Activated B cell treated with CpG ODN at 0.5 μM for 24 hours (primary cell): ENCODE measurements around the gene PLEKHG3. TPM values are rescaled to one million over a fixed set of nuclear protein-coding genes. Genes with fewer than 3 reads are reported as not detected.

ENCODE experiments used
- ATAC-seq: fragments of 200-7000 bp; cut with Tn5 transposase; one replicate; pipeline ENCODE4 v1.10.0; 2021; ENCODE audit warnings: low read depth, mild to moderate bottlenecking, moderate library complexity
- CTCF ChIA-PET: fragments of 350-600 bp; sonication (Branson Sonifier 250); formaldehyde crosslinking; loops from one replicate; lab custom pipeline; 2021; ENCODE audit warnings: antibody characterized with exemption; lab: Charles Lee
- POLR2A ChIA-PET: fragments of 350-600 bp; sonication (Branson Sonifier 250); formaldehyde crosslinking; loops from one replicate; lab custom pipeline; 2021; ENCODE audit warnings: antibody characterized with exemption; lab: Charles Lee
- DNase-seq: peaks from one replicate; pipeline ENCODE4 v3.0.0; 2022
- H3K27ac Mint-ChIP-seq: one replicate; pipeline ENCODE4 v1.8.0; 2020; ENCODE audit warnings: mixed read lengths
- H3K27me3 Mint-ChIP-seq: one replicate; pipeline ENCODE4 v1.8.0; 2021; ENCODE audit warnings: mixed read lengths
- H3K36me3 Mint-ChIP-seq: one replicate; pipeline ENCODE4 v1.8.0; 2021; ENCODE audit warnings: low read depth, mixed read lengths
- H3K4me1 Mint-ChIP-seq: one replicate; pipeline ENCODE4 v1.8.0; 2021; ENCODE audit warnings: mixed read lengths
- H3K4me3 Mint-ChIP-seq: one replicate; pipeline ENCODE4 v1.8.0; 2020; ENCODE audit warnings: mild to moderate bottlenecking, mixed read lengths
- H3K9me3 Mint-ChIP-seq: one replicate; pipeline ENCODE4 v1.8.0; 2020; ENCODE audit warnings: mixed read lengths
- intact Hi-C: fragments of 100-400 bp; cut with micrococcal nuclease; formaldehyde crosslinking; loops from one replicate; pipeline ENCODE4 v1.15.1; 2024
- total RNA-seq: library from RNA; stranded (reverse); gene quantifications from 2 replicates; pipeline ENCODE4 v1.2.3, GENCODE V29; 2022
- TF ChIP-seq, protein P1 (sequence below): fragments of 200-600 bp; IDR thresholded peaks from one replicate; pipeline ENCODE4 v1.8.0; 2022; ENCODE audit warnings: antibody characterized with exemption, mild to moderate bottlenecking

Gene PLEKHG3
- total RNA-seq, 1 donor from 2014 or later = 0.07 TPM

DNA sequence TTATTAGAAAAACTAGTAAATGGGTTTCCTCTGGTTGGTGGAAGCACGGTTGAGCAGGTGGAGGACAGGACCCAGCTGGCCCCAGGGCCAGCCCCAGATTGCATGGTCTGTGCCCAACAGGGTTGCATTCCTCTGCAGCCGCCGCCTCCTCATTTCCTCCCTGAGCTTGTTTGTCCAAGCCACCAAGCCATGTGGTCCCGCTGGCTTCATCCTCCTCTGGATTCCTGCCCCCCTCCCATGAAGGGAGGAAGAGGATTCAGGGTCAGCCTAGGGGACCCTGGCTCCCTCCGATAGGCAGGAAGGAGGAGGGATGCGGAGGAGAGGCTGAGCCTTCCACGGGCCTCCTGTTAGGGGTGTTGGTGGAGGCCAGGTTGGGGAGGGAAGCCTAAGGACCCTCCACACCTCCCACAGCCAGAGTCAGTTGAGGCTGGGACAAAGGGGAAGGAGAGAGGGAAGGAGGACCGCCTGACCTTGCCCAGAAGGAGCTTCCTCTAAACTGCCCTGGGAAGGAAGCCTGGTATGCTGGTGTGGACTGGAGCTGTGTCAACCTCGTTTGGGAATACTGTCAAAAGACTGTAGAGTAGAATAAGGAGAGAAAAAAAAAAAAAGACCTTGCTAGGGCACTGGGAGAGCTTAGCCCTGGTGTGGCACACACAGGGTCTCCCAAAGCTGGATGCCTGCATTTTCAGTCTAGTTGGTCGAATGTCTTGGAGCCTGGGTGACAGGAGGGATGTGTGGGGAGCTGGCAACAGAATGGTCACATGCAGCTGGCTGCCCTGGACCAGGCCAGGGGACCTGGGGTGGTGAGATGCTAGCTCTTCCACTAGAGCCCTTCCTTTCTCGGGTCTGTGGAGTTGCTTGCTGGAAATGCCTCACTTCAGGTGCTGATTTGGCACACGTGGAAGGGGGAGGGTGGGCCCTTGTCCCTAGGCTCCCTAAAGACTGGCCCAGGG lies 42.4 kb downstream of the PLEKHG3 start:
- ChIA-PET POLR2A (no interaction called here), CTCF (no interaction called here)
- Mint-ChIP-seq H3K4me3 (no peak overlapping the region), H3K9me3 (no peaks in the 10 kb centered on the region), H3K27ac (no peak overlapping the region), H3K4me1 (no peaks in the 10 kb centered on the region), H3K27me3 (no peaks in the 10 kb centered on the region), H3K36me3 (no peaks in the 10 kb centered on the region)
- no peak for ATAC-seq
- TF ChIP-seq, protein P1, sequence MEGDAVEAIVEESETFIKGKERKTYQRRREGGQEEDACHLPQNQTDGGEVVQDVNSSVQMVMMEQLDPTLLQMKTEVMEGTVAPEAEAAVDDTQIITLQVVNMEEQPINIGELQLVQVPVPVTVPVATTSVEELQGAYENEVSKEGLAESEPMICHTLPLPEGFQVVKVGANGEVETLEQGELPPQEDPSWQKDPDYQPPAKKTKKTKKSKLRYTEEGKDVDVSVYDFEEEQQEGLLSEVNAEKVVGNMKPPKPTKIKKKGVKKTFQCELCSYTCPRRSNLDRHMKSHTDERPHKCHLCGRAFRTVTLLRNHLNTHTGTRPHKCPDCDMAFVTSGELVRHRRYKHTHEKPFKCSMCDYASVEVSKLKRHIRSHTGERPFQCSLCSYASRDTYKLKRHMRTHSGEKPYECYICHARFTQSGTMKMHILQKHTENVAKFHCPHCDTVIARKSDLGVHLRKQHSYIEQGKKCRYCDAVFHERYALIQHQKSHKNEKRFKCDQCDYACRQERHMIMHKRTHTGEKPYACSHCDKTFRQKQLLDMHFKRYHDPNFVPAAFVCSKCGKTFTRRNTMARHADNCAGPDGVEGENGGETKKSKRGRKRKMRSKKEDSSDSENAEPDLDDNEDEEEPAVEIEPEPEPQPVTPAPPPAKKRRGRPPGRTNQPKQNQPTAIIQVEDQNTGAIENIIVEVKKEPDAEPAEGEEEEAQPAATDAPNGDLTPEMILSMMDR = no peak
- intact Hi-C loops = no loop called here
- no peak for DNase-seq

DNA sequence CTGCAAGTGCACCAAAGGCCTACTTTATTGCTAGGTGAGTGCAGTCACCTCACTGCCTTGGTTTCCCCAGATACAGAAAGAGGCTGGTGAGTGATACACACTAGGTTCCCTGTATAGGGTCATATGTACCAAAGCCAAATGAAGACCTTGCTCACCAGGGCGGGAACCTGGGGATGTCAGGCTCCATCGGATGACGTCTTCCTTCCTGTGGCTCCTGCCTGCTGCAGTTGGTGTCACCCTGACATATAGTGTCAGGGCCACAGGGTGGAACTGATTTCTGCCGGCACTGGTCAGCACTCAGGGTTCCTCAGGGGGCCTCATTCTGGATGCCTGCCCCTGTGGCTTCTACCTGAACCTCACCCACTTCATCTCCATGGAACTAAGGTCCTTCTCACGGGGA lies 43.1 kb downstream of the PLEKHG3 start:
- TF ChIP-seq, protein P1 = no peak
- Mint-ChIP-seq H3K9me3 (no peaks in the 10 kb centered on the region), H3K27me3 (no peaks in the 10 kb centered on the region), H3K27ac (no peak overlapping the region), H3K4me1 (no peaks in the 10 kb centered on the region), H3K4me3 (no peak overlapping the region), H3K36me3 (no peaks in the 10 kb centered on the region)
- intact Hi-C loops = no loop called here
- DNase-seq (no peak), ATAC-seq (no peak)
- ChIA-PET CTCF (no interaction called here), POLR2A (no interaction called here)

- Mint-ChIP-seq H3K36me3 (no peaks in the 10 kb centered on the region), H3K27me3 (no peaks in the 10 kb centered on the region), H3K9me3 (no peaks in the 10 kb centered on the region), H3K4me1 (no peaks in the 10 kb centered on the region), H3K27ac (no peak overlapping the region), H3K4me3 (no peak overlapping the region)
- ATAC-seq (no peak), DNase-seq (no peak)
- intact Hi-C loops = no loop called here
- ChIA-PET POLR2A (no interaction called here), CTCF (no interaction called here)
- TF ChIP-seq, protein P1 = no peak
Measured at GRCh38 chr14:64748521-64748920, 44.3 kb downstream of the PLEKHG3 start.

DNA sequence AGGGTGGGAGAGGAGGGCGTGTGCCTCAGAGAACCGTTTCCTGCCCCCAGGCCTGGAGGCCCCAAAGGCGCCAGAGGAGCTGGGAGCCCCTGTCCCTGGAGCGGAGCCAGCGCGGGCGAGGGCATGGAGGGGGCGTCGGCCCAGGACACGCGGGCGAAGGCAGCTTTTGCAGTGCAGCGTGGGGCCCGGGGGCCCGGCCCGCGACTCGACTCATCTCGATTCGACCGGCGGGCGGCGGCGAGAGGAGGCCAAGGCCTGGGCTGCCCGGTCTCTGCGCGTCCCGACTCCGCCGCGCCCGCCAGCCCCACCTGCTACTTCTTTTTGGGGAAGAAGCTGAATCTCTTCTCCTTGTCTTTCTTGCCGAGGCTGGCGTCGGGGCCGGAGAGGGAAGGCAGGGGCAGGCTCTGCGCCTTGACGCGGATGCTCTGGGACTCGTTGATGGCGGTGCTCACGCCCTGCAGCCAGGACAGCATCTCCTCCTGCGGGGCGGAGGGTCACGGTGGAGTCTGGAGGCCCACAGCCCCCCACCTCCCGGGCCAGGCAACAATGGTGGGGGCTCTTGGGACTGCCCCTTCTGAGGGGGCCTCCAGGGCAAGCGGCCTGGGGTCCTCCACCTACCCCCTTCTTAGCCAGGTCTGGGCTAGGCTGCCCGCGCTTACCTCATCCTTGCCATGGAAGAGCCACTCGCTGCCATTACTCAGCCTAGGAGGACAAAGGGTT lies 44.9 kb downstream of the PLEKHG3 start:
- intact Hi-C loops = no loop called here
- no peak overlapping the region for H3K27ac Mint-ChIP-seq
- H3K27me3 Mint-ChIP-seq = peaks cover 3% of the 10 kb centered on the region
- H3K4me3 Mint-ChIP-seq = no peak overlapping the region
- TF ChIP-seq, protein P1 = no peak
- ChIA-PET CTCF (no interaction called here), POLR2A (no interaction called here)
- DNase-seq (no peak), ATAC-seq (no peak)
- no peaks in the 10 kb centered on the region for H3K4me1 Mint-ChIP-seq
- no peaks in the 10 kb centered on the region for H3K9me3 Mint-ChIP-seq
- H3K36me3 Mint-ChIP-seq = no peaks in the 10 kb centered on the region

- Mint-ChIP-seq H3K27me3 (peaks cover 18% of the 10 kb centered on the region), H3K36me3 (no peaks in the 10 kb centered on the region), H3K27ac (no peak overlapping the region), H3K4me1 (no peaks in the 10 kb centered on the region), H3K4me3 (no peak overlapping the region), H3K9me3 (no peaks in the 10 kb centered on the region)
- intact Hi-C loops = no loop called here
- DNase-seq = no peak
- ChIA-PET POLR2A (no interaction called here), CTCF (no interaction called here)
- no peak for ATAC-seq
- TF ChIP-seq, protein P1 = no peak
Measured at GRCh38 chr14:64752909-64753308, 48.7 kb downstream of the PLEKHG3 start.
